GM12891 (cell line): ENCODE measurements around the gene PRKCA.

Experiments used
- PAX5 ChIP-seq: IDR thresholded peaks from 2 replicates; pipeline ENCODE4 v1.6.1; 2011; ENCODE audit warnings: low read length, moderate library complexity, mild to moderate bottlenecking; ENCODE audit not compliant: insufficient read depth, severe bottlenecking
- POLR2AphosphoS5 ChIP-seq: IDR thresholded peaks from 2 replicates; pipeline ENCODE4 v1.6.1; 2011; ENCODE audit warnings: low read depth, low read length, control low read depth
- POU2F2 ChIP-seq: IDR thresholded peaks from 2 replicates; pipeline ENCODE4 v1.6.1; 2011; ENCODE audit warnings: low read depth, mild to moderate bottlenecking, control low read depth, low read length, moderate library complexity
- SPI1 ChIP-seq: IDR thresholded peaks from 2 replicates; pipeline ENCODE4 v1.6.1; 2011; ENCODE audit warnings: low read depth, low read length, control low read depth

GRCh38 chr17:66812571-66812970 lies 510.2 kb downstream of the PRKCA start:
- TF ChIP-seq POLR2AphosphoS5 (no peak), SPI1 (no peak), POU2F2 (no peak), PAX5 (no peak)
